CD14-positive monocyte (primary cell): ENCODE measurements around the gene ONECUT3. TPM values are rescaled to one million over a fixed set of nuclear protein-coding genes. Genes with fewer than 3 reads are reported as not detected.

Source experiments
- DNase-seq, 3 donors: peaks; one replicate each; pipeline ENCODE4 v3.0.0-alpha.2; 2011 to 2022
- H2AFZ ChIP-seq: 2 replicates; pipeline ENCODE4 v1.6.0; 2012; ENCODE audit warnings: mild to moderate bottlenecking, low read depth, low read length, inconsistent platforms; ENCODE audit not compliant: insufficient read depth, poor library complexity, severe bottlenecking
- H3K27ac ChIP-seq, 2 donors: 1 replicate in 1 of 2; 2 replicates in 1 of 2; pipeline ENCODE4 v1.5.1; 2012 to 2013; ENCODE audit warnings: low read length in 2 of 2, control low read depth in 1 of 2, inconsistent platforms in 1 of 2, low read depth in 1 of 2, mild to moderate bottlenecking in 1 of 2
- H3K27me3 ChIP-seq, 2 donors: one replicate each; pipeline versions ENCODE4 v1.6.0 to v1.6.1; 2011 to 2013; ENCODE audit warnings: low read length in 2 of 2; ENCODE audit not compliant: control insufficient read depth in 2 of 2, insufficient read depth in 2 of 2
- H3K36me3 ChIP-seq, 2 donors: replicated peaks in 1 of 2; 1 replicate in 1 of 2; 2 replicates in 1 of 2; pipeline versions ENCODE4 v1.5.1 to v1.6.1; 2012 to 2013; ENCODE audit warnings: low read length in 2 of 2, control low read depth in 1 of 2, inconsistent platforms in 1 of 2, mild to moderate bottlenecking in 1 of 2; ENCODE audit not compliant: insufficient read depth in 2 of 2, control insufficient read depth in 1 of 2
- H3K4me1 ChIP-seq, 2 donors: 1 replicate in 1 of 2; 2 replicates in 1 of 2; pipeline versions ENCODE4 v1.5.1 to v1.6.1; 2012 to 2013; ENCODE audit warnings: low read length in 2 of 2, control low read depth in 1 of 2, inconsistent platforms in 1 of 2, mild to moderate bottlenecking in 1 of 2, moderate library complexity in 1 of 2; ENCODE audit not compliant: insufficient read depth in 2 of 2, control insufficient read depth in 1 of 2
- H3K4me2 ChIP-seq: replicated peaks from 2 replicates; pipeline ENCODE3; 2012; ENCODE audit warnings: low read length, moderate library complexity, mild to moderate bottlenecking; ENCODE audit not compliant: poor library complexity, severe bottlenecking; ENCODE audit errors: extremely low read depth
- H3K4me3 ChIP-seq, 3 experiments: fragments of 200-600 bp in 1 of 3; sonication (generic) in 1 of 3; replicated peaks in 1 of 3; 1 replicate in 2 of 3; 2 replicates in 1 of 3; pipeline ENCODE4 v1.5.1; 2011 to 2013; ENCODE audit warnings: low read length in 3 of 3, mild to moderate bottlenecking in 3 of 3, control low read depth in 2 of 3, low read depth in 2 of 3, inconsistent platforms in 1 of 3, moderate library complexity in 1 of 3
- H3K79me2 ChIP-seq: 2 replicates; pipeline ENCODE4 v1.6.0; 2012; ENCODE audit warnings: mild to moderate bottlenecking, control low read depth, inconsistent platforms, low read length, moderate library complexity; ENCODE audit not compliant: insufficient read depth
- H3K9ac ChIP-seq: 2 replicates; pipeline ENCODE4 v1.6.0; 2017; ENCODE audit warnings: low read length, mild to moderate bottlenecking; ENCODE audit not compliant: insufficient read depth, poor library complexity, severe bottlenecking
- H3K9me3 ChIP-seq, 2 donors: replicated peaks in 1 of 2; 1 replicate in 1 of 2; 2 replicates in 1 of 2; pipeline versions ENCODE4 v1.5.1 to v1.6.1; 2012 to 2013; ENCODE audit warnings: low read length in 2 of 2, control low read depth in 1 of 2; ENCODE audit not compliant: control insufficient read depth in 1 of 2, insufficient read depth in 1 of 2
- H4K20me1 ChIP-seq: 2 replicates; pipeline ENCODE4 v1.6.0; 2012; ENCODE audit warnings: mild to moderate bottlenecking, low read length, control low read depth, moderate library complexity; ENCODE audit not compliant: insufficient read depth
- H3K27ac Mint-ChIP-seq, 7 donors: one replicate each; pipeline ENCODE4 v1.8.0; 2020; ENCODE audit warnings: mild to moderate bottlenecking in 7 of 7, mixed read lengths in 7 of 7, moderate library complexity in 6 of 7, inconsistent platforms in 2 of 7
- H3K27me3 Mint-ChIP-seq, 3 donors: one replicate each; pipeline ENCODE4 v1.8.0; 2021 to 2022; ENCODE audit warnings: low read depth in 3 of 3, mild to moderate bottlenecking in 3 of 3, mixed read lengths in 3 of 3, moderate library complexity in 3 of 3, inconsistent platforms in 1 of 3
- H3K36me3 Mint-ChIP-seq, 2 donors: one replicate each; pipeline ENCODE4 v1.8.0; 2020; ENCODE audit warnings: mixed read lengths in 2 of 2, inconsistent platforms in 1 of 2, mild to moderate bottlenecking in 1 of 2
- H3K4me1 Mint-ChIP-seq: one replicate; pipeline ENCODE4 v1.8.0; 2020; ENCODE audit warnings: mild to moderate bottlenecking, mixed read lengths
- H3K4me3 Mint-ChIP-seq, 2 donors: one replicate each; pipeline ENCODE4 v1.8.0; 2020; ENCODE audit warnings: mild to moderate bottlenecking in 2 of 2, mixed read lengths in 2 of 2, moderate library complexity in 1 of 2
- H3K9me3 Mint-ChIP-seq, 7 donors: one replicate each; pipeline ENCODE4 v1.8.0; 2020 to 2022; ENCODE audit warnings: mixed read lengths in 7 of 7, mild to moderate bottlenecking in 6 of 7, moderate library complexity in 6 of 7, inconsistent platforms in 2 of 7
- WGBS: methylation state at CpG from one replicate; pipeline ENCODE4 v1.1.5; 2013; ENCODE audit warnings: missing lambda C conversion rate; ENCODE audit not compliant: insufficient coverage; 5-methylcytosine and 5-hydroxymethylcytosine counted together
- intact Hi-C, 2 donors: fragments of 100-400 bp; cut with micrococcal nuclease; formaldehyde crosslinking; loops; one replicate each; pipeline versions ENCODE4 v1.15.0 to v1.15.1; 2023
- polyA plus RNA-seq, 3 donors: library from polyadenylated mRNA; depleted of rRNA in 1 of 3; unstranded in 2 of 3; stranded (reverse) in 1 of 3; fragments of 300-500 nt in 2 of 3; fragments of >200 nt in 1 of 3; fragmentation: Illumina TruSeq in 2 of 3; gene quantifications; 1 replicate in 2 of 3; 2 replicates in 1 of 3; pipeline ENCODE4 v1.2.3, GENCODE V29; 2012 to 2021
- TF ChIP-seq, protein P1 (sequence below): fragments of 200-600 bp; IDR thresholded peaks from one replicate; pipeline ENCODE4 v1.8.0; 2022; ENCODE audit warnings: antibody characterized with exemption, mild to moderate bottlenecking

The ONECUT3 gene
- polyA plus RNA-seq, 3 donors: not detected

DNA sequence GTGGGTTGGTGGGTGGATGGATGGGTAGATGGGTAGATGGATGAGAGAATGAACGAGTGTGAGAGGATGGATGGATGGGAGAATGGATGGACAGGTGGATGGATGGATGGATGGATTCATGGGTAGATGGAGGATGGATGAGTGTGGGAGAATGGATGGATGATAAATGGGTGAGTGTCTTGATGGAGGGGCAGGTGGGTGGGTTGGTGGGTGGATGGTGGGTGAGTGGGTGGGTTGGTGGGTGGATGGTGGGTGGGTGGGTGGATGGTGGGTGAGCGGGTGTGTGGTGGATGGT, 35.4 kb upstream of the ONECUT3 start:
- H3K27ac Mint-ChIP-seq: peak overlapping the region in 1 of 7 donors; percentile 35
- H3K9me3 Mint-ChIP-seq: peaks cover 1 to 7% (median 5%) of the 10 kb centered on the region in 7 donors
- Histone ChIP-seq H3K9me3 (no peaks in the 10 kb centered on the region), H3K36me3 (no peaks in the 10 kb centered on the region), H3K27ac (no peak overlapping the region), H3K4me2 (no peak overlapping the region), H4K20me1 (no peaks in the 10 kb centered on the region), H3K79me2 (no peaks in the 10 kb centered on the region), H3K4me3 (no peak overlapping the region), H3K27me3 (peaks cover 7 to 31% of the 10 kb centered on the region in 2 donors), H2AFZ (no peak overlapping the region), H3K9ac (no peak overlapping the region), H3K4me1 (no peaks in the 10 kb centered on the region)
- no peaks in the 10 kb centered on the region for H3K36me3 Mint-ChIP-seq
- peaks cover 51 to 75% (median 70%) of the 10 kb centered on the region in 3 donors for H3K27me3 Mint-ChIP-seq
- intact Hi-C loops: no loop called here
- H3K4me3 Mint-ChIP-seq: peak overlapping the region in 1 of 2 donors; percentile 79
- TF ChIP-seq, protein P1, sequence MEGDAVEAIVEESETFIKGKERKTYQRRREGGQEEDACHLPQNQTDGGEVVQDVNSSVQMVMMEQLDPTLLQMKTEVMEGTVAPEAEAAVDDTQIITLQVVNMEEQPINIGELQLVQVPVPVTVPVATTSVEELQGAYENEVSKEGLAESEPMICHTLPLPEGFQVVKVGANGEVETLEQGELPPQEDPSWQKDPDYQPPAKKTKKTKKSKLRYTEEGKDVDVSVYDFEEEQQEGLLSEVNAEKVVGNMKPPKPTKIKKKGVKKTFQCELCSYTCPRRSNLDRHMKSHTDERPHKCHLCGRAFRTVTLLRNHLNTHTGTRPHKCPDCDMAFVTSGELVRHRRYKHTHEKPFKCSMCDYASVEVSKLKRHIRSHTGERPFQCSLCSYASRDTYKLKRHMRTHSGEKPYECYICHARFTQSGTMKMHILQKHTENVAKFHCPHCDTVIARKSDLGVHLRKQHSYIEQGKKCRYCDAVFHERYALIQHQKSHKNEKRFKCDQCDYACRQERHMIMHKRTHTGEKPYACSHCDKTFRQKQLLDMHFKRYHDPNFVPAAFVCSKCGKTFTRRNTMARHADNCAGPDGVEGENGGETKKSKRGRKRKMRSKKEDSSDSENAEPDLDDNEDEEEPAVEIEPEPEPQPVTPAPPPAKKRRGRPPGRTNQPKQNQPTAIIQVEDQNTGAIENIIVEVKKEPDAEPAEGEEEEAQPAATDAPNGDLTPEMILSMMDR: no peak
- WGBS: 88% methylated on average over 1 of the region's 2 CpGs
- H3K4me1 Mint-ChIP-seq: no peaks in the 10 kb centered on the region
- no peak for DNase-seq

DNA sequence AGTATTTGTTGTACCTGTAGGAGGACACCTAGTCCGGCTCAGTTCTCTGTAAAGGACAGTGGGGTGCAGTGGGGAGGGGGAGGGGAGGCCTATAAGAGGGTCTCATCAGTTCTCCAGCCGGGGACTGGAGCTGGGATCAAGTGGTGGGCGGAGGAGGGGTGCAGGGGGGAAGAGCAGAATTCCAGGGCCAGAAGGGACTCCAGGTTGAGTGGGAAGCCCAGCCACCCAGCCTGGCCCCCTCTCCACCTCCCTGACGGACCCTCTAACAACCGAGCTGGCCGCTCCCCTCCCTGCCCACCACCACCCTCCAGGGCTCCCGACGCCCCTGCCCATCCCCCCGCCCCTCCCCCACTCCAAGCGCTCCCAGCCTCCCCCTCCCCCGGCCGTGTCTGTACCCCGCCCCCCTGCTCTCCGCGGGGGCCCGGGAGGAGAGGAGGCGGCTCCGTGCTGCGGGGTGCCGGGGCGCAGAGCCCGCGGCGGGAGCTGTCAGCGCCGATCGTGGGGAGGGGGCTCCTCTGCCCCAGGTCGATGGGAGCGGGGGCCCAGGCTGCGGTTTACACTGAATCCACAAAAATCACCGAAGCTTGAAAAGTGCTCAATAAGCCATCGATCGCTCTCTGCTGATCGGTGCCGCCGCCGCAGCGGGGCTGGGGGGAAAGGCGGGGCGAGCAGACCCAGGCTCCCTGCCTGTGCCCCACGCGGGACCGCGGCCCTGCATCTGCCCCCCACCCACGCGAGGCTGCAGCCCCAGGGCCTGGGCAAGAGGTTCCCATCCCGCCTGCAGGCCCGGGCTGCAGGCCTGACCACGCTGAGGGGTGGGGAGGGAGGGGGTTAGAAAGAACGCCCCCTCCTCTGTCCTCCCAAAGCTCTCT, 34.6 kb upstream of the ONECUT3 start:
- no peaks in the 10 kb centered on the region for H3K79me2 ChIP-seq
- no peak overlapping the region for H2AFZ ChIP-seq
- no peaks in the 10 kb centered on the region for H3K4me1 ChIP-seq
- DNase-seq: no peak
- Mint-ChIP-seq H3K9me3 (peaks cover 1 to 8% (median 5%) of the 10 kb centered on the region in 7 donors), H3K36me3 (no peaks in the 10 kb centered on the region), H3K27ac (no peak overlapping the region), H3K27me3 (peaks cover 55 to 80% (median 74%) of the 10 kb centered on the region in 3 donors), H3K4me1 (no peaks in the 10 kb centered on the region), H3K4me3 (peak overlapping the region in 1 of 2 donors; percentile 42)
- H3K4me2 ChIP-seq: no peak overlapping the region
- H3K9me3 ChIP-seq: no peaks in the 10 kb centered on the region
- 3% methylated on average over 29 of the region's 50 CpGs for WGBS
- no peak overlapping the region for H3K27ac ChIP-seq
- H3K4me3 ChIP-seq: no peak overlapping the region
- TF ChIP-seq, protein P1: no peak
- no peak overlapping the region for H3K9ac ChIP-seq
- H4K20me1 ChIP-seq: no peaks in the 10 kb centered on the region
- H3K27me3 ChIP-seq: peaks cover 7 to 33% of the 10 kb centered on the region in 2 donors
- intact Hi-C loops: no loop called here
- no peaks in the 10 kb centered on the region for H3K36me3 ChIP-seq
